Measurements from ENCODE around the gene TTC21B.
"Not testable (repeated sequence)": the region's sequence is repeated elsewhere in the genome, so short reads cannot be mapped to it uniquely, and the experiment has no call there.

Gene TTC21B

DNA sequence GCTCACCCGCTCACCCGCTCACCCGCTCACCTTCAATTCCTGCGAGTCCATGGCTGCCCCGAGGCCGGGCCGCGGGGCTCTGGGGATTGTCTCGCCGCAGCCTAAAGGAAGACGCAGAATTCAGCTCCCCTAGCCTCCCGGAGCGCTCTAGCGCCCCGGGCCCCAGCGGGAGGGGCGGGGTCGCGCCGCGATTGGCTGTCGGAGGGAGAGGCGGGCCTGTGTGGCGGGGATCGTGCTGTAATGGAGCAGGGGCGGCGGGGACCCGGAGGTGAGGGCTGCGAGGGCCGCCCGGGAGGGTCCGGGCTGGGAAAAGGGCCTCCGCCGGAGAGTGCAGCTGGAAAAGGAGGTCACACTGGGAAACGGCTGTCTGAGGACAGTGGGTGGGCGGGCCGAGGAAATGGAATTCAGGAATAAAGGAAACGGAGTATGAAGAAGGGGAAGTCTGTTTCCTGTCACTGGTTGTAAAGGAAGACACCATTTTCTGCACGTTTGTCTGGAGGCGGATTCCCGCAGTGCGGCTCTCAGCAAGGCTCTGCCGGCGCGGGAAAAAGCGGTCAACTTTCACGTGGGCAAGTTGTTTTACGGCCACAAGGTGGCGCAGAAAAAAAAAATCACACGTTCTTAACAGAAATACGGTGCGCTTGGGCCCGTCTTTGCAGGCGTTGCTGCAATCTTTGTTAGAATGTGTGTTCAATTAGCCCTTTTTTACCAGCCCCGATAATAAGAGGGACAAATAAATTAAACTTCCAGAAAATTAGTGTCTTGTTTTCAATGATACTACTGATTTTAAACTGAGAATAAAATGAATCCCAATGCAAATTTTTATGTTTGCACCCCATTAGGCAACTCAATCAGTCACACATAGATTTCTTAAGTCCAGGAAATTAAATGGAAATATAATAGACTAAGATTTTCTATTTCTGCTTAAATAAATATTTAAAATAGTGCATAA lies at the start of gene TTC21B:
Gene TTC21B (minus strand): TSS at position 122 of the 952 bp plus-strand sequence. CDS start 71 bp downstream, at position 51.
- TF ChIP-seq, protein P1, sequence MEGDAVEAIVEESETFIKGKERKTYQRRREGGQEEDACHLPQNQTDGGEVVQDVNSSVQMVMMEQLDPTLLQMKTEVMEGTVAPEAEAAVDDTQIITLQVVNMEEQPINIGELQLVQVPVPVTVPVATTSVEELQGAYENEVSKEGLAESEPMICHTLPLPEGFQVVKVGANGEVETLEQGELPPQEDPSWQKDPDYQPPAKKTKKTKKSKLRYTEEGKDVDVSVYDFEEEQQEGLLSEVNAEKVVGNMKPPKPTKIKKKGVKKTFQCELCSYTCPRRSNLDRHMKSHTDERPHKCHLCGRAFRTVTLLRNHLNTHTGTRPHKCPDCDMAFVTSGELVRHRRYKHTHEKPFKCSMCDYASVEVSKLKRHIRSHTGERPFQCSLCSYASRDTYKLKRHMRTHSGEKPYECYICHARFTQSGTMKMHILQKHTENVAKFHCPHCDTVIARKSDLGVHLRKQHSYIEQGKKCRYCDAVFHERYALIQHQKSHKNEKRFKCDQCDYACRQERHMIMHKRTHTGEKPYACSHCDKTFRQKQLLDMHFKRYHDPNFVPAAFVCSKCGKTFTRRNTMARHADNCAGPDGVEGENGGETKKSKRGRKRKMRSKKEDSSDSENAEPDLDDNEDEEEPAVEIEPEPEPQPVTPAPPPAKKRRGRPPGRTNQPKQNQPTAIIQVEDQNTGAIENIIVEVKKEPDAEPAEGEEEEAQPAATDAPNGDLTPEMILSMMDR (conservative IDR thresholded peaks at IDR 0.05), result peak; percentile 81
- H3K27ac ChIP-seq, result peak within 1 kb of the TSS; percentile 86

DNA sequence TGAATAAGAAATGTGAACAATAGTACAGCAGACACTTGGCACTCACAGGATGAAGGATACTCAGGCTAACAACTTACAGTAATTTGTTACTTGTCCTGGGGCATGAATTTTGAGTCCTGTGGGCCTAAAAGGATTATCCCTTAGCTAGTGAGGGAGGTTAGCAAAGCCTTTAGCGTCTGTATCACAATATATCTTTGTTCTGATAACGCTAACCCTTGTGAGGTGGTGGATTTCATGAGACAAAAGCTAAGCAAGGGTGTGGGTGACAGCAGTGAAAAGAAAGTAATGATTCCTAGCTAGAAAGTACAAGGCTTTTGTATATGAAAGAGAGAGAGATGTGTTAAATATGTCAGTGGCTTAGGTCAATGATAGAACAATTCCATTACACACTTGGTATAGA lies 46.8 kb upstream of the TTC21B start:
- TF ChIP-seq, protein P1 (conservative IDR thresholded peaks at IDR 0.05), result no peak
- H3K27ac ChIP-seq, result no peak overlapping the region

DNA sequence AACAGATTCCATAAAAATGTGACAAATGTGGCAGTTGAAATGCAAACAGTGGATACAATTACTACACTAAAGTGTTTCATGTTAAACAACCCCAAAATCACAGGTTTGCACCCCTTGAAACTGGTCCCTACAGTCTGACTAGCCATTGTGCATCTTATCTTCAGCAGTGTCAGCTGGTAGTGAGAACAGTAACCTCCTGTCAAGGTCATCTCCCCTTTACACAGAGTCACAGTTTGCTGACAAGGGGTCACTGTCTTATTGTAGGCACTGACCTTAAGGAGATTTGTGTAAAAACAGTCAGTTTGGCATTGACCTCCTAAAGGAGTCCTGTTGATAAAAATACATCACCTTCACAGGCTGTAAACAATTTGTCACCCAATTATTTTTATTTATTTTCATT lies 37.3 kb upstream of the TTC21B start:
- H3K27ac ChIP-seq, result no peak overlapping the region
- TF ChIP-seq, protein P1 (conservative IDR thresholded peaks at IDR 0.05), result no peak

DNA sequence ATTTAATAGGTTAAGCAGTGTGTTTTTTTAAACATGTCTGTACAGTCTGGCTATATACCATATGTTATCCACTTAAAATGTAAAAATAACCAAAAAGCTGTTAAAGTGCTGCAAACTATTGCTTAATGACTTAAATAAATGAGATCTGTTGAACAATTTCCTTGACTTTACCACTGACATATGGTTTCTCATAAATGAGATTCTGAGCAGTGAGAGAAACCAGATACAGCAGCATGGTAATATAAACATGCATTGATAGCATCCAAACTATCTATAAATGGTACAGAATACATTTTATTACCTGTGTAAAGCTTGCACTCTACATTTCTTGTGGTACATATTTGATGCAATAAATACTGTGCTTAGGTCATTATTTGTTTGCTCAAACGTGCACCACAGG lies 36.3 kb upstream of the TTC21B start:
- TF ChIP-seq, protein P1 (conservative IDR thresholded peaks at IDR 0.05), result no peak
- no peak overlapping the region for H3K27ac ChIP-seq

DNA sequence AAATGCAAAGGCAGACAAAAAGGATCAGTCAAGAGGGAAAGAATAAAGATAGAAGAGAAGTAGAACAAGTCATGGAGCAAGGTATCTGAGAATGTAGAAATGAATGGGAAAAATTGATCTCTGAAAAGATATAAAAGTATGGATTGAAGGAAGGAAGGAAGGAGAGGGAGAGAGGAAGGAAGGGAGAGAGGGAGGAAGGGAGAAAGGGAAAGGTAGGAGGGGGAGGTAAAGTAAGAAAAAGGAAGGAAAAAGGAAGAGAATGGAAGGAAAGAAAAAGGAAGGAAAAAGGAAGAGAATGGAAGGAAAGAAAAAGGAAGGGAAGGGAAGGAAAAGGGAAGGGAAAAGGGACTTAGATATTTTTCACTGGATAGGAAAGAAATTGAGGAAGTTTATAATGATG lies 31.5 kb upstream of the TTC21B start:
- TF ChIP-seq, protein P1 (conservative IDR thresholded peaks at IDR 0.05), result no peak
- no peak overlapping the region for H3K27ac ChIP-seq

DNA sequence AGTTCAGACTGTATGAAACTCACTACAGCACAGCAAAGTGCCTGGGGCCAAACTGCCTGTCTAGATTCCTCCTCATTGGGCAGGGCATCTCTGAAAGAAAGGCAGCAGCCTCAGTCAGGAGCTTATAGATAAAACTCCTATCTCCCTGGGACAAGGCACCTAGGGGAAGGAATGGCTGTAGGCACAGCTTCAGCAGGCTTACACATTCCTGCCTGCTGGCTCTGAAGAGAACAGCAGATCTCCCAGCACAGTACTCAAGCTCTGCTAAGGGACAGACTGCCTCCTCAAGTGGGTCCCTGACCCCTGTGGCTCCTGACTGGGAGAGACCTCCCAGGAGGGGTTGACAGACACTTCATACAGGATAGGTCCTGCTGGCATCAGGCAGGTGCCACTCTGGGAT lies 18.6 kb upstream of the TTC21B start:
- not testable (repeated sequence) for H3K27ac ChIP-seq

DNA sequence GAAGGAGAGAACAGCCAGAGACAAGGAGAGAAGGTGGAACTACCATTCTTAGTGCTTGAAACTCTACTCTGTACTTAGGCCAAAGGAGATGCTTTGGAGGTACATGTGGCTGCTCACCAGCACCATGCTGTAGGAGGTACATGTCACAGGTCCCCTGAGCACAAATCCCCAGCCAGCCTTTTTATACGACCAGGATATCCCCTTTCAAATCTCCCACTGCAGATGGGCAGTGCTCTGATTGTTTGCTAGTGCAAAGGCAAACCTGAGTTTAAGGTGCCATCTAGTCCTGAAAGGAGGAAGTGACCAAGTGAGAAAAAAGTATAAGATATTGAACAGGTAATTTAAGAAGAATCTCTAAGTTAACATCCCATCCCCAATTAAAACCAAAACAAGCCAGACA lies 17.1 kb upstream of the TTC21B start:
- no peak overlapping the region for H3K27ac ChIP-seq
- TF ChIP-seq, protein P1 (conservative IDR thresholded peaks at IDR 0.05), result no peak

DNA sequence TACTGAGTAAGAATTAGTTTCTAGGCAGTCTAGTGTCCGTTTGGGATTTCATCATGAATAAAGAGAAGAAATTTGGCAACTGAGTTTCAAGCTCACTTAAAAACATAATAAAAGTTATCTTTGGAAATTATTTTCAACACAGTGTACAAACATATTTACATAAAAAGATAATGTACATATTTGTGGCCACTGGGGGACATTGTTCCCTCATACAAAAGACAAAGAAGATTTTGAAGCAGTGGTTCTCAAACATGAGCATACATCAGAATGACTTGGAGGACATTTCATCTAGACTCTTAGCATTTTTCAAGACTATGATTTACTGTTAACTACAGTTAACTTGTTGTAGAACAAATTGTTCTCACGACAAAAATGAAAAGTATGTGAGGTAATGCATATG lies 15.7 kb upstream of the TTC21B start:
- TF ChIP-seq, protein P1 (conservative IDR thresholded peaks at IDR 0.05), result peak; percentile 44
- no peak overlapping the region for H3K27ac ChIP-seq
